K562 (cell line): ENCODE measurements around the gene KLK15. TPM values are rescaled to one million over a fixed set of nuclear protein-coding genes. Genes with fewer than 3 reads are reported as not detected.

Experiments
- ATAC-seq: fragments of 200-7000 bp; cut with Tn5 transposase; 3 replicates; pipeline ENCODE4 v1.9.1; 2020; ENCODE audit warnings: moderate library complexity
- BruUV-seq: library from RNA; stranded (reverse); fragments of 400-500 nt; replicated peaks from 2 replicates; lab custom pipeline; 2021; lab: Mats Ljungman, UMichigan
- CTCF ChIA-PET: fragments of 300-600 bp; formaldehyde crosslinking; extraction: SDS; loops from one replicate; lab custom pipeline; 2021; ENCODE audit warnings: low intra/inter-chr PET ratio; lab: Yijun Ruan, JAX
- POLR2A ChIA-PET: fragments of 300-600, 350-650 bp; sonication (Branson Sonifier 250); formaldehyde crosslinking; extraction: SDS; loops from one replicate; lab custom pipeline; 2021; ENCODE audit warnings: antibody characterized with exemption, inconsistent platforms; lab: Yijun Ruan, JAX
- DNase-seq, 4 experiments: peaks; one replicate each; pipeline versions ENCODE4 v3.0.0 to v3.0.0-alpha.2; 2011 to 2018; ENCODE audit warnings: low spot score in 3 of 4, mixed read lengths in 3 of 4; ENCODE audit errors: extremely low read depth in 1 of 4
- FAIRE-seq: peaks from 2 replicates; lab custom pipeline; 2011; peaks lifted over from hg19 to GRCh38; lab: Jason Lieb, UNC
- H2AFZ ChIP-seq: 2 replicates; pipeline ENCODE4 v1.6.0; 2011; ENCODE audit warnings: low read depth, low read length, control low read depth, inconsistent platforms
- H3K27ac ChIP-seq: fragments of 200-600 bp; 3 replicates; pipeline ENCODE4 v1.8.0; 2011; ENCODE audit warnings: low read depth, mild to moderate bottlenecking, control low read depth, inconsistent platforms, low read length, moderate library complexity, mixed read lengths; ENCODE audit errors: extremely low read depth
- H3K27me3 ChIP-seq, 2 experiments: fragments of 300-600 bp in 1 of 2; 2 replicates in 1 of 2; 3 replicates in 1 of 2; pipeline versions ENCODE4 v1.6.0 to v1.8.0; 2011; ENCODE audit warnings: inconsistent platforms in 2 of 2, low read length in 2 of 2, mild to moderate bottlenecking in 1 of 2, mixed read lengths in 1 of 2, moderate library complexity in 1 of 2; ENCODE audit not compliant: control insufficient read depth in 2 of 2, insufficient read depth in 2 of 2
- H3K36me3 ChIP-seq: fragments of 300-600 bp; 3 replicates; pipeline ENCODE4 v1.8.0; 2011; ENCODE audit warnings: mild to moderate bottlenecking, low read length, inconsistent platforms; ENCODE audit not compliant: control insufficient read depth, insufficient read depth
- H3K4me1 ChIP-seq, 2 experiments: fragments of 200-600 bp in 1 of 2; replicated peaks in 1 of 2; 2 replicates in 1 of 2; 3 replicates in 1 of 2; pipeline versions ENCODE4 v1.5.1 to v1.8.0; 2011; ENCODE audit warnings: inconsistent platforms in 2 of 2, low read length in 2 of 2, mild to moderate bottlenecking in 1 of 2, mixed read lengths in 1 of 2, moderate library complexity in 1 of 2; ENCODE audit not compliant: control insufficient read depth in 2 of 2, insufficient read depth in 2 of 2
- H3K4me2 ChIP-seq: 2 replicates; pipeline ENCODE4 v1.6.1; 2011; ENCODE audit warnings: low read length, control low read depth, inconsistent platforms, mixed read lengths; ENCODE audit not compliant: insufficient read depth
- H3K4me3 ChIP-seq: fragments of 200-600 bp; sonication (generic), shearing (Covaris generic); 2 replicates; pipeline ENCODE4 v1.5.1; 2016; ENCODE audit warnings: control low read depth, inconsistent platforms
- H3K79me2 ChIP-seq: fragments of 200-600 bp; 3 replicates; pipeline ENCODE4 v1.8.0; 2011; ENCODE audit warnings: low read length, inconsistent platforms; ENCODE audit not compliant: control insufficient read depth, insufficient read depth
- H3K9ac ChIP-seq, 2 experiments: 2 replicates each; pipeline versions ENCODE4 v1.6.0 to v1.6.1; 2011; ENCODE audit warnings: low read depth in 2 of 2, low read length in 2 of 2, control low read depth in 1 of 2, inconsistent platforms in 1 of 2, mild to moderate bottlenecking in 1 of 2, mixed read lengths in 1 of 2; ENCODE audit not compliant: insufficient read depth in 1 of 2
- H3K9me1 ChIP-seq: one replicate; pipeline ENCODE4 v1.6.0; 2011; ENCODE audit warnings: inconsistent platforms, mild to moderate bottlenecking, low read length, moderate library complexity; ENCODE audit not compliant: control insufficient read depth, insufficient read depth
- H3K9me3 ChIP-seq: replicated peaks from 2 replicates; pipeline ENCODE4 v1.5.1; 2011; ENCODE audit warnings: low read depth, low read length, inconsistent platforms; ENCODE audit not compliant: control insufficient read depth, insufficient read depth
- H4K20me1 ChIP-seq: replicated peaks from 2 replicates; pipeline ENCODE4 v1.6.1; 2011; ENCODE audit warnings: low read length, inconsistent platforms, mixed read lengths; ENCODE audit not compliant: control insufficient read depth, insufficient read depth
- CBX8 ChIP-seq: fragments of 200-600 bp; sonication (generic); IDR thresholded peaks from 2 replicates; pipeline ENCODE4 v1.6.1; 2012; ENCODE audit warnings: borderline replicate concordance, mixed run types, low read depth, mild to moderate bottlenecking, moderate library complexity, mixed read lengths, low read length, control low read depth, inconsistent platforms; ENCODE audit not compliant: poor library complexity, severe bottlenecking; ENCODE audit errors: extremely low read depth
- RFX1 ChIP-seq: fragments of 450-650 bp; IDR thresholded peaks from 2 replicates; pipeline ENCODE4 v1.6.1; 2016; ENCODE audit warnings: mild to moderate bottlenecking, moderate library complexity
- ZNF551 ChIP-seq: fragments of 250-450 bp; sonication (Bioruptor Pico); IDR thresholded peaks from 2 replicates; pipeline ENCODE4 v1.5.0; 2021; ENCODE audit warnings: mild to moderate bottlenecking, moderate library complexity
- WGBS: fragments of 100-300 bp; shearing (Covaris generic); methylation state at CpG from one replicate; pipeline ENCODE4 v1.1.6; 2016; ENCODE audit warnings: low coverage, mixed read lengths; ENCODE audit not compliant: insufficient coverage; ENCODE audit errors: missing lambda C conversion rate; 5-methylcytosine and 5-hydroxymethylcytosine counted together
- in situ Hi-C: fragments of 300-500 bp; cut with MboI; formaldehyde crosslinking; loops from 4 replicates; pipeline ENCODE4 v1.15.0; 2018; ENCODE audit warnings: inconsistent platforms, mixed read lengths
- intact Hi-C: fragments of 100-400 bp; cut with micrococcal nuclease; formaldehyde crosslinking; loops from 2 replicates; pipeline ENCODE4 v1.14.2; 2022
- polyA plus RNA-seq, 8 experiments: library from polyadenylated mRNA; depleted of rRNA in 4 of 8; stranded (reverse) in 5 of 8; unstranded in 3 of 8; fragments of >200 nt; fragmentation: Nextera tagmentation in 2 of 8; fragmentation: Illumina TruSeq in 1 of 8; extraction: Ambion mirVana in 2 of 8; extraction: Trizol in 1 of 8; gene quantifications; 2 replicates each; pipeline versions ENCODE4 v1.2.1 to v1.2.3, GENCODE V29; 2011 to 2014; ENCODE audit warnings: inconsistent platforms in 1 of 8, missing spikeins in 1 of 8
- total RNA-seq, 7 experiments: library from RNA; depleted of rRNA in 6 of 7; stranded (reverse); fragments of >200 nt in 6 of 7; fragmentation: Illumina TruSeq in 2 of 7; extraction: Trizol in 2 of 7; gene quantifications; 2 replicates each; pipeline versions ENCODE4 v1.2.1 to v1.2.3, GENCODE V29; 2011 to 2021; ENCODE audit warnings: low replicate concordance in 1 of 7

The KLK15 gene
- total and polyA plus RNA-seq, 9 of the 15 experiments (the other 6 are each of a cell fraction or from before 2014, with no cell fraction given): not detected

- Histone ChIP-seq H3K4me3 (no peak within 1 kb of the TSS), H3K27me3 (peaks cover 15 to 47% of the 10 kb centered on the region in 2 experiments; a peak in 4 of 5 replicates), H3K79me2 (no peaks in the 10 kb centered on the region), H3K9me3 (0 out of 2 replicates have a peak, but pooled peaks cover 4% of the 10 kb centered on the region), H4K20me1 (no peaks in the 10 kb centered on the region), H3K27ac (no peak within 1 kb of the TSS), H3K36me3 (no peaks in the 10 kb centered on the region), H3K9me1 (no peaks in the 10 kb centered on the region)
- ChIA-PET CTCF (no interaction called here), POLR2A (interaction anchor here (3.4 kb wide), 1 partner anchor 69 kb away, joined by 12 read pairs; no protein-coding TSS in a partner anchor)
- no peak for ATAC-seq
- no peak for DNase-seq
- intact Hi-C loops: loop anchor here (5.0 kb wide), 1 partner anchor 49 kb away; no protein-coding TSS in a partner anchor
- no peak for FAIRE-seq
- no peak for TF ChIP-seq ZNF551 (CRISPR knock-in tag)
- TF ChIP-seq, all 486 proteins: peak for 0
- 0% methylated on average over 3 of the region's 3 CpGs for WGBS
- no TSS peak for BruUV-seq
- in situ Hi-C loops: loop anchor here (5.0 kb wide), 1 partner anchor 81 kb away; the partner anchor contains the start of gene ACP4
- no peak within 1 kb of the TSS for H3K4me2 ChIP-seq
- peaks cover 4 to 19% of the 10 kb centered on the region in 2 experiments; a peak in 4 of 5 replicates for H3K4me1 ChIP-seq
- H3K9ac ChIP-seq: no peak within 1 kb of the TSS
- no peak within 1 kb of the TSS for H2AFZ ChIP-seq
Observed at GRCh38 chr19:50873056-50873455, 39.7 kb upstream of the KLK15 start, which contains the start of gene KLK2. TSS of gene KLK2 (plus strand) at chr19:50873439. CDS start at chr19:50873474, 35 bp downstream.

GRCh38 chr19:50870417-50871089, 37.2 kb upstream of the KLK15 start:
- ChIA-PET CTCF (interaction anchor here (0.7 to 0.9 kb wide), 2 partner anchors 76 to 87 kb away, joined by 3 read pairs; no protein-coding TSS in a partner anchor), POLR2A (interaction anchor here (0.5 to 1.3 kb wide), 6 partner anchors 10 to 75 kb away, joined by 3 to 8 read pairs (median 4); no protein-coding TSS in a partner anchor)
- Histone ChIP-seq H3K9ac (peak overlapping the region in 1 of 2 experiments; percentile 28; a peak in 1 of 4 replicates), H3K79me2 (no peaks in the 10 kb centered on the region), H2AFZ (peak overlapping the region; percentile 97), H3K9me1 (no peaks in the 10 kb centered on the region), H4K20me1 (no peaks in the 10 kb centered on the region), H3K4me2 (peak overlapping the region; percentile 73), H3K27me3 (peaks cover 13 to 30% of the 10 kb centered on the region in 2 experiments; a peak in 3 of 5 replicates), H3K27ac (no peak overlapping the region; the same call in 2 of the 3 replicates), H3K9me3 (0 out of 2 replicates have a peak, but pooled peaks cover 4% of the 10 kb centered on the region), H3K4me3 (no peak overlapping the region), H3K4me1 (peaks cover 4 to 7% of the 10 kb centered on the region in 2 experiments; a peak in 4 of 5 replicates), H3K36me3 (no peaks in the 10 kb centered on the region)
- BruUV-seq: no TSS peak
- peak; percentile 93 to 94 (median 94) for DNase-seq
- in situ Hi-C loops (loop anchor here (5.0 kb wide), 1 partner anchor 78 kb away; the partner anchor contains the start of gene ACP4), intact Hi-C loops (loop anchor here (1.0 to 5.0 kb wide), 3 partner anchors 52 to 166 kb away; no protein-coding TSS in a partner anchor)
- peak; percentile 98 for FAIRE-seq
- ATAC-seq: peak; percentile 99
- 22% methylated on average over 26 of the region's 26 CpGs for WGBS
- TF ChIP-seq CBX8: no peak
- TF ChIP-seq RFX1: no peak
